GM10847 (cell line): Measurements from ENCODE around the gene PARPBP.

ENCODE experiments used
- POLR2A ChIP-seq: IDR thresholded peaks from 2 replicates; pipeline ENCODE4 v1.6.1; 2011; ENCODE audit not compliant: insufficient read length; ENCODE audit errors: extremely low read depth

Gene PARPBP

DNA sequence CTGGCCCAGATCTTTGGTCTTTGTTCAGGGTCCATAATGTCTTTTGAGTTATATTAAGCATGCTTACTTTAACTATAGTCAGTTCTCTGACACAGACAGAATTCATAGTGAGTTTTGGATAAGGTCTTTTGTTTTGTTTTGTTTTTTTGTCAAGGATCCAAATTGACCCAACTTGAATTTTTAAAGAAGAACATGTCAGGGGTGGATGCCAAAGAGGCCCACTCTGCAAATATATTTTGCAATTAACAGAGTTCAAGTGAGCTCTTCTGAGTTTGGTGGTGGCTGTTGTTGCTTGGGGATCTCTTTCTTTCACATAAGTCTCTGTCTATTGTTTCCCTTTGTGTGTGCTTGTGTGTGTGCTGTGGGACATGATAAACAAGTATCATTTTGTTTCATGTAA, 112.1 kb downstream of the PARPBP start:
- no peak for TF ChIP-seq POLR2A

DNA sequence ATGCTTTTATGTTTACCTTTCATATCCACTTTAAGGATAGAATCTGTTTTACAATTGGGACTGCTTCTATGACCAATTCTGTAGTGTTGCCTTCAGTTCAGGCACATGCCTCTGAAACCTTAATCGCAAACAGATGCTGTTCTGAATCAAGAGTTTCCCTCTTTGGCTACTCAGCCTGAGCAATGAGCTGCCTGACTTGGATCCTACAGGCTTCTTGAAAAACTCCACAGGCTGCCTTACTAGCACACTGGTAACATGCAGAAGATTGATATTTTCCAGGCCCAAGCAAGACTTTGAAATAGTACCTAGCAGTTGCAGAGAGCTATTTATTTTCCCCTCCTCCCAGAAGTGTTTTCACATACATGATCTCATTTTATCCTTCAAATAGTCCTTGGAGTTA, 112.5 kb downstream of the PARPBP start:
- TF ChIP-seq POLR2A, result no peak

DNA sequence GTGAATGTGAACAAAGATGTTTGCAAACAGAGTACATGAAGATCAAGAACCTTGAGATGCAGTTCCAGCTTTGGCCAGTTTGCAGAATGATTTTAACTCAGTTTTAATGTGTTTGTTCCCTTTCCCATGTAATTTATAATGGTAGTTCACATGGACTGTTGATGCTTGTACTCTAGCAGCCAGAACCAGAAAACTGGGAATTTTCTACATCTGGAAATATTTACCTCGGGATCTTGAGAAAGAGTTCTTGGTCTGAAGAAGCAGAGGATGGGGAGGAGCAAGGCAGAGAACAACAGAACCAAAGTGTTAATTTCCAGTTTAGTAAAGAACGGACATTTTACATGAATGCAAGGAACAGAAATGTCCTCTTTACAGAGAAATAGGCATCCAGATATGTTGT, 114.6 kb downstream of the PARPBP start:
- TF ChIP-seq POLR2A, result no peak
